ENCODE data around the gene HDAC8.

GRCh38 chrX:72477781-72478181 lies 94.9 kb downstream of the HDAC8 start:
- TF ChIP-seq POLR2AphosphoS5 (IDR thresholded peaks at IDR 0.05; ENCODE audit: low read depth, low read length) (no peak), FOXP2 (optimal IDR thresholded peaks at IDR 0.05; ENCODE audit: borderline replicate concordance, extremely low read depth, extremely low read length, insufficient read depth) (no peak)

Data from PFSK-1 (cell line).